IPS-15b (cell line): ENCODE measurements around the gene ABHD11.
A peak's percentile ranks its signal among the peaks of the same experiment; 100 is the strongest.
"Not testable (repeated sequence)": the region's sequence is repeated elsewhere in the genome, so short reads cannot be mapped to it uniquely, and the experiment has no call there.

ENCODE experiments used
- H3K27me3 ChIP-seq: one replicate; pipeline ENCODE4 v1.6.1; 2013; ENCODE audit warnings: low read length; ENCODE audit not compliant: control insufficient read depth, insufficient read depth
- H3K36me3 ChIP-seq: one replicate; pipeline ENCODE4 v1.6.1; 2013; ENCODE audit warnings: low read length; ENCODE audit not compliant: control insufficient read depth, insufficient read depth
- H3K4me1 ChIP-seq: one replicate; pipeline ENCODE4 v1.6.1; 2013; ENCODE audit warnings: mild to moderate bottlenecking, low read length; ENCODE audit not compliant: control insufficient read depth, insufficient read depth
- H3K4me3 ChIP-seq: one replicate; pipeline ENCODE4 v1.5.1; 2013; ENCODE audit warnings: low read depth, low read length
- H3K9ac ChIP-seq: one replicate; pipeline ENCODE4 v1.6.1; 2013; ENCODE audit warnings: low read depth, mild to moderate bottlenecking, low read length
- H3K9me3 ChIP-seq: one replicate; pipeline ENCODE4 v1.6.1; 2013; ENCODE audit warnings: mild to moderate bottlenecking, low read length; ENCODE audit not compliant: control insufficient read depth, insufficient read depth

ABHD11 gene

GRCh38 chr7:73716318-73716890 is 22.2 kb downstream of the ABHD11 start:
- H3K9ac ChIP-seq, result no peak overlapping the region
- peaks cover 2% of the 10 kb centered on the region for H3K36me3 ChIP-seq
- H3K4me1 ChIP-seq, result peaks cover 2% of the 10 kb centered on the region
- no peaks in the 10 kb centered on the region for H3K9me3 ChIP-seq
- no peak overlapping the region for H3K4me3 ChIP-seq
- H3K27me3 ChIP-seq, result peaks cover 12% of the 10 kb centered on the region

DNA sequence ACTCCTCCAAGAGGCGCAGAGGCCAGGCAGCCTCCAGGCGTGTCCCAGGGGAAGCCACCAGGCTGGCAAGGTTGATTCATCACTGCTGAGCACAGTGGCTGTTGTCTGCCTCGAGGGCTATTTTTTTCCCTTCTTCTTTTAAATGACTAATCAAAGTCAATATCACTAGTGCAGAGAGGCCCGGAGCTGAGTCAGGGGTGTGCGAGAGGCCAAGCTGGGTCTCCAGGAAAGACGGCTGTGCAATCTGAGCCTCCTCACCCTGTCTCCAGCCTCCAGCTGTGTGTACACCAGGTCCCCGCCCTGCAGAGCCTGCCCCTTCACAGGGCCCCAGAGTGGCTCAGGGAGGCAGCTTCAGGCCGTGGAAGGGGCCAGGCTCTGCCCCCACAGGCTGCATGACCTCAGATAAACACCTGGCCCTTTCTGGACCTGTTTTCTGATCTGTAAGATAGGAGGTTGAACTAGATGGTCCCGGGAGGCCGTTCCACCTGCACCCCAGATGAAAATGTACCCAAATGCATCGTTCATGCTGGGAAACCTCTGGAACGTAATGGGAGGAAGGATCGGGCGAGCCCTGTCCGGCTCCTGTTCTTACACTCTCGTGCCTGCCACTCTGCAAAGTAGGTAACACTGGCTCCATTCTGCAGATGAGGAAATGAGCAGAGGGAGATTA is 22.8 kb downstream of the ABHD11 start:
- Histone ChIP-seq H3K36me3 (peaks cover 2% of the 10 kb centered on the region), H3K27me3 (peaks cover 9% of the 10 kb centered on the region), H3K9ac (no peak overlapping the region), H3K9me3 (no peaks in the 10 kb centered on the region), H3K4me1 (peaks cover 2% of the 10 kb centered on the region), H3K4me3 (no peak overlapping the region)

DNA sequence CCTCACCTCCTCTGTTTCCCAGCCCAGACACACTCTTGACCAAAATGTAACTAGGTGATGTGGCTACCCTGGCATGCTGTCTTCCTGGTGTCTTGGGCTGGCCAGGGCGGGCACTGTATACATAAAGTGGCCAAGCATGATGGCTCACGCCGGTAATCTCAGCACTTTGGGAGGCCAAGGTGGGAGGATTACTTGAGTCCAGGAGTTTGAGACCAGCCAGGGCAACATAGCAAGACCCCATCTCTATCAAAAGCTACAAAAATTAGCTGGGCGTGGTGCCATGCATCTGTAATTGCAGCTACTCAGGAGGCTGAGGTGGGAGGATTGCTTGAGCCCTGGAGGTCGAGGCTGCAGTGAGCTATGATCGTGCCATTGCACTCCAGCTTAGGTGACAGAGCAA is 25.3 kb downstream of the ABHD11 start:
- not testable (repeated sequence) for H3K27me3 ChIP-seq

DNA sequence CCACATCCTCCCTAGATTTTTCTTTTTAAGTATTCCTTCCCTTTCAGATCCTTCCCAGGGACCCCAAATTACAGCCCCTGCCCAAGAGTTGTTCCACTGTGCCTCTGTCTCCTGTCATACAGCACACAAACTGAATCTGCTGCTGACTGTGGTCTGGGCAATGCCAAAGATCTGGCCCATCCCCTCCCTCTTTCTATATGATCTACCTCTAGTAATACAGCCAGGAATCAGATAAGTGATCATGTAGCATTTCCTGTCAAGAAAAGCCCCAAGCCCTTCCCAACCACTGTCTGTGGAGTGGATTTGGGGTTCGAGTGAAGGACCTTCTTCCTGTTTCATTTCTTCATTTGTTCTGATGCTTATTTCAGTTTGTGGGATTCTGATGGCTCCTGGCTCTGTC is 25.8 kb downstream of the ABHD11 start:
- peaks cover 2% of the 10 kb centered on the region for H3K4me1 ChIP-seq
- H3K36me3 ChIP-seq, result peaks cover 2% of the 10 kb centered on the region
- H3K9me3 ChIP-seq, result no peaks in the 10 kb centered on the region
- H3K4me3 ChIP-seq, result no peak overlapping the region
- H3K27me3 ChIP-seq, result no peaks in the 10 kb centered on the region
- no peak overlapping the region for H3K9ac ChIP-seq

More for the DNA sequence above, 25.3 kb downstream of the ABHD11 start:
- H3K9me3 ChIP-seq, H3K4me1 ChIP-seq, H3K9ac ChIP-seq, H3K4me3 ChIP-seq, H3K36me3 ChIP-seq: not testable (repeated sequence)

- Histone ChIP-seq H3K4me1 (peaks cover 13% of the 10 kb centered on the region), H3K9me3 (no peaks in the 10 kb centered on the region), H3K4me3 (no peak overlapping the region), H3K36me3 (no peaks in the 10 kb centered on the region), H3K27me3 (no peaks in the 10 kb centered on the region), H3K9ac (no peak overlapping the region)
Observed at GRCh38 chr7:73708961-73709549, 29.5 kb downstream of the ABHD11 start.

GRCh38 chr7:73707045-73707631 is 31.5 kb downstream of the ABHD11 start:
- Histone ChIP-seq H3K4me3 (no peak overlapping the region), H3K36me3 (peaks cover 6% of the 10 kb centered on the region), H3K27me3 (no peaks in the 10 kb centered on the region), H3K9ac (no peak overlapping the region), H3K4me1 (peaks cover 19% of the 10 kb centered on the region), H3K9me3 (no peaks in the 10 kb centered on the region)

DNA sequence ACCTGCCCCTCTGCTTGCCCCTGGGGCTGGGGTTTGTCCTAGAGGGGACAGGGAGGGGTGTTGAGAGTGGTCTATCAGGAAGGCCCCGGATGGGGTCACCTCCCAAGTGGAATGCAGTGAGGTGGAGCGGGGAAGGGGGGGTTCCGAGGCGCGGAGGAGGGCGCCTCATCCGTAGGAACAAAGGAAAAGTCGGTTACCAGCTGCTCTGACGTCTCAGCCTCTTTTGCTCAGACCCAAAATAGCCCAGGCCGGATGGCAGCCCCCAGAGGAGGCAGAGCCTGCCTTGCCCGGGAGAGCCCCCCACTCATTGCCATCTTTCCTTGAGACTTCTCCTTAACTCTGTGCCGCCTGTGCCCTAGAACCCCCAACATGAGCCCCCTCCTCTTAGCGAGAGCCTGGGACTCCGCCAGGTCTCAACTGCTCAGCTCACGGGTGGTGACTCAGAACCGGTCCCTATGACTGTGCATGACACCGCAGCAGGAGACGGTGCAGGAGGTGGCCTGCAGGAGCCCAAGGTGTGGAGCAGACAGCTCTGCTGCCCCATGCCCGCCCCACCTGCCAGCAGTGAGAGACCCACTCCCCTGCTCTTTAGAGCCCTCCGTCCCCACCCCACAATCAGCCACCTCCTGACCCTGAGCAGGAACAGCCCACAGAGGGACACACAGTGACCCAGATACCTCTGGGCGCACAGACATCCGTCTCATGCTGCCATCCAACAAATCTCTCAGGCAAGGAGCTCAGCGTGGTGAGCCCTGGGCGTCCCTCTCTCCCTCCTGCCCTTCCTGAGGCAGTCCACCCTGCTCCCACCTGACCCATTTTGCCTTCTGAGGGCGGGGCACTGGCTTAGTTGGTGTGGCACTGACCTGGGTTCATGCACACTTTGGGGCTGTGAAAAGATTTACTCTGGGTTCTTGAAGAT is 32.2 kb downstream of the ABHD11 start:
- H3K9me3 ChIP-seq, result no peaks in the 10 kb centered on the region
- H3K36me3 ChIP-seq, result peaks cover 11% of the 10 kb centered on the region
- no peak overlapping the region for H3K9ac ChIP-seq
- peaks cover 17% of the 10 kb centered on the region for H3K4me1 ChIP-seq
- H3K4me3 ChIP-seq, result no peak overlapping the region
- H3K27me3 ChIP-seq, result no peaks in the 10 kb centered on the region

DNA sequence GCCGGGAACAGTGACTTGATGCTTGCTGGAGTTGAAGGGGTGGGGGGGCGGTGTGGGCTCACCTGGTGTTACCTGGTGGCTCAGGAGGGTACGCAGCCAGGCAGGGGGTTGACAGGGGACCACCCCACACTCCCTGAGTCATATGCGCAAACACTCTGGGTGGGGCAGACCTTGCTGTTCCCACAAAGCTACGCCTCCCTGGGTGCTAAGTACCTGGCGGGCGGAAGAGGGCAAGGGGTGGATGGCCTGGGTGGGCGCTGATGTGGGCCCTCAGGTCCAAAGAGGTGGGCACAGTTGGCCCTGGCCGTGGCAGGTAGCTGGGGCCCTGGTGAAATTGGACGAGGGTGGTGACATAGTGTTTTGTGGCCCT is 33.1 kb downstream of the ABHD11 start:
- no peak overlapping the region for H3K4me3 ChIP-seq
- no peaks in the 10 kb centered on the region for H3K9me3 ChIP-seq
- no peak overlapping the region for H3K9ac ChIP-seq
- peaks cover 16% of the 10 kb centered on the region for H3K36me3 ChIP-seq
- no peaks in the 10 kb centered on the region for H3K27me3 ChIP-seq
- H3K4me1 ChIP-seq, result peaks cover 17% of the 10 kb centered on the region

- Histone ChIP-seq H3K9ac (no peak overlapping the region), H3K4me3 (peak overlapping the region; percentile 30), H3K9me3 (no peaks in the 10 kb centered on the region), H3K4me1 (peaks cover 17% of the 10 kb centered on the region), H3K27me3 (no peaks in the 10 kb centered on the region), H3K36me3 (peaks cover 20% of the 10 kb centered on the region)
Observed at GRCh38 chr7:73704640-73705550, 33.7 kb downstream of the ABHD11 start.

GRCh38 chr7:73703757-73704639 is 34.6 kb downstream of the ABHD11 start:
- H3K4me3 ChIP-seq, result peak overlapping the region; percentile 46
- H3K27me3 ChIP-seq, result no peaks in the 10 kb centered on the region

More at GRCh38 chr7:73703757-73704639, 34.6 kb downstream of the ABHD11 start:
- Histone ChIP-seq H3K4me1 (peaks cover 17% of the 10 kb centered on the region), H3K9ac (peak overlapping the region; percentile 27), H3K9me3 (no peaks in the 10 kb centered on the region), H3K36me3 (peaks cover 27% of the 10 kb centered on the region)
